Measurements from ENCODE around the gene SUN2. TPM values are rescaled to one million over a fixed set of nuclear protein-coding genes. Genes with fewer than 3 reads are reported as not detected.

The SUN2 gene
- total RNA-seq, 4 donors from 2014 or later: 417 to 598 (median 449) TPM

- Histone ChIP-seq H3K9me3 (no peaks in the 10 kb centered on the region), H3K4me3 (no peak overlapping the region), H3K27ac (replicated peaks in 1 of 4) (no peak overlapping the region), H3K36me3 (peaks cover 0 to 3% (median 0%) of the 10 kb centered on the region in 4 donors), H3K27me3 (no peaks in the 10 kb centered on the region), H3K4me1 (peaks cover 19 to 34% (median 27%) of the 10 kb centered on the region in 4 donors)
- intact Hi-C loops (cut with DNase I): no loop called here
- TF ChIP-seq EP300 (IDR thresholded peaks at IDR 0.05): no peak
- no peak for TF ChIP-seq POLR2A (IDR thresholded peaks at IDR 0.05; ENCODE audit: low read depth)
- TF ChIP-seq POLR2AphosphoS5 (IDR thresholded peaks at IDR 0.05): no peak
- TF ChIP-seq CTCF (IDR thresholded peaks at IDR 0.05): no peak
- DNase-seq (ENCODE audit: extremely low spot score): no peak
- 85% methylated on average over 4 of the region's 16 CpGs for WGBS
Measured at GRCh38 chr22:38758276-38758945, 2.6 kb upstream of the SUN2 start.

GRCh38 chr22:38757464-38757757 lies 1.6 kb upstream of the SUN2 start:
- H3K27me3 ChIP-seq: no peaks in the 10 kb centered on the region
- no peak overlapping the region for H3K4me3 ChIP-seq
- no peaks in the 10 kb centered on the region for H3K9me3 ChIP-seq
- peaks cover 27 to 44% (median 37%) of the 10 kb centered on the region in 4 donors for H3K4me1 ChIP-seq
- H3K36me3 ChIP-seq: peaks cover 5 to 13% (median 6%) of the 10 kb centered on the region in 4 donors
- TF ChIP-seq POLR2AphosphoS5 (IDR thresholded peaks at IDR 0.05) (no peak), POLR2A (IDR thresholded peaks at IDR 0.05; ENCODE audit: low read depth) (no peak), EP300 (IDR thresholded peaks at IDR 0.05) (no peak), CTCF (IDR thresholded peaks at IDR 0.05) (no peak)
- 88% methylated on average over 3 of the region's 4 CpGs for WGBS
- intact Hi-C loops (cut with DNase I): no loop called here
- DNase-seq (ENCODE audit: extremely low spot score): no peak
- peak overlapping the region in 3 of 4 donors; percentile 91 to 100 (median 97) for H3K27ac ChIP-seq (replicated peaks in 1 of 4)

- H3K36me3 ChIP-seq: peaks cover 11 to 19% (median 11%) of the 10 kb centered on the region in 4 donors
- peaks cover 27 to 49% (median 42%) of the 10 kb centered on the region in 4 donors for H3K4me1 ChIP-seq
- 68% methylated on average over 17 of the region's 17 CpGs for WGBS
- DNase-seq (ENCODE audit: extremely low spot score): no peak
- intact Hi-C loops (cut with DNase I): no loop called here
- no peaks in the 10 kb centered on the region for H3K9me3 ChIP-seq
- peak overlapping the region; percentile 70 to 82 (median 78) for H3K4me3 ChIP-seq
- H3K27ac ChIP-seq (replicated peaks in 1 of 4): peak overlapping the region; percentile 91 to 100 (median 98)
- no peaks in the 10 kb centered on the region for H3K27me3 ChIP-seq
- no peak for TF ChIP-seq POLR2A (IDR thresholded peaks at IDR 0.05; ENCODE audit: low read depth)
- no peak for TF ChIP-seq EP300 (IDR thresholded peaks at IDR 0.05)
- no peak for TF ChIP-seq POLR2AphosphoS5 (IDR thresholded peaks at IDR 0.05)
- TF ChIP-seq CTCF (IDR thresholded peaks at IDR 0.05): no peak
Measured at GRCh38 chr22:38756711-38757463, 1.1 kb upstream of the SUN2 start.

DNA sequence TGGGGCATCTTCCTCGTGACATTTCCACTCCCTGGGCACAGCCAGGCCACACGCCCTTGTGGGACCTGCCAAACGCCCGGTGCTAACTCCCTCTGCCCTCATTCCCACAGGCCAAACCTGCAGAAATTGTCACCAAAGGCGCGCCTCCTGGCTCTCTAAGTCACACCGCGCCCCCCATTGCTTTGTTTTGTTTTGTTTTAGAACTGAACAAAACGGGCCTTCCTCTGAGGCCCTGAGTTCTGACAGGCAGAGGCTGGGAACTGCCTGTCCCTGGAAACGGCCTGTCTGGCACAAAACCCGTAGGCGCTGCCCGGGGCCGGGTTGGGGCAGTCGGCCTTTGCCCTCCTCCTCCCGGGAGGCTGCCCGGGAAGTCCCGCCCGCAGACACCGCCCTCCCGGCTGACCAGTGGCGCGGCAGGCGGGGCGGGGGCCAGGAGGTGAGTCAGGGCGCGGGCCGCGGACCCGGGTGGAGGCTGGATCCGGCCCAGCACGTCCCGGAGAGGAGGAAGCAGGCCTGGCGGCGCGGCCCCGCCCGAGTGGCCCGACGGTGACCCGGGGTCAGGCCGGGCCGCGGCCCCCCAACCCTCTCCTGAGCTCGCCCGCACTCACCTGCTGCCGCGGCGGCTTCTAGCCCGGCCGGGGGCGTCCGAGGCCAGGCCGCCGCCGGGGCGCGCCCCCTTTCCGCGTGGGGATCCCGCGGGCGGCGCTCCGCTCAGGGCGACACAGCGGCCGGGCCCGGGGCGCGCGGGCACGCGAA lies 465 bp downstream of the SUN2 start:
- H3K27ac ChIP-seq (replicated peaks in 1 of 4): peak overlapping the region; percentile 91 to 100 (median 98)
- no peaks in the 10 kb centered on the region for H3K9me3 ChIP-seq
- H3K4me3 ChIP-seq: peak overlapping the region; percentile 70 to 82 (median 78)
- DNase-seq (ENCODE audit: extremely low spot score): peak; percentile 97
- 1% methylated on average over 9 of the region's 74 CpGs for whole genome bisulfite sequencing
- peak; percentile 93 to 94 for TF ChIP-seq POLR2AphosphoS5 (IDR thresholded peaks at IDR 0.05)
- peak in 1 of 3 experiments; percentile 8 for TF ChIP-seq CTCF (IDR thresholded peaks at IDR 0.05)
- peak; percentile 70 for TF ChIP-seq EP300 (IDR thresholded peaks at IDR 0.05)
- TF ChIP-seq POLR2A (IDR thresholded peaks at IDR 0.05; ENCODE audit: low read depth): peak; percentile 84
- H3K27me3 ChIP-seq: no peaks in the 10 kb centered on the region
- H3K36me3 ChIP-seq: peaks cover 26 to 34% (median 27%) of the 10 kb centered on the region in 4 donors
- peaks cover 31 to 63% (median 55%) of the 10 kb centered on the region in 4 donors for H3K4me1 ChIP-seq
- intact Hi-C loops (cut with DNase I): loop anchor here (2.0 kb wide), 1 partner anchor 49 kb away; no protein-coding TSS in a partner anchor
